OCI-LY3 (cell line): Measurements from ENCODE around the gene TRIO.

Experiments used
- H2AFZ ChIP-seq: fragments of 200-600, 300-600 bp; shearing (Covaris generic); 2 replicates; pipeline ENCODE4 v1.6.0; 2014; ENCODE audit warnings: antibody characterized with exemption, low read depth, low read length
- H3K27ac ChIP-seq: fragments of 200-600, 300-600 bp; sonication (generic); 2 replicates; pipeline ENCODE4 v1.5.1; 2014; ENCODE audit warnings: mild to moderate bottlenecking, low read length, moderate library complexity, mixed read lengths
- H3K27me3 ChIP-seq: fragments of 200-600, 300-600 bp; sonication (generic); 2 replicates; pipeline ENCODE4 v1.6.1; 2014; ENCODE audit warnings: low read depth, low read length, mixed read lengths
- H3K36me3 ChIP-seq: fragments of 200-600, 300-600 bp; sonication (generic); replicated peaks from 2 replicates; pipeline ENCODE3; 2014; ENCODE audit warnings: low read depth, low read length, mixed read lengths
- H3K4me1 ChIP-seq: fragments of 300-600, 200-600 bp; sonication (generic); 2 replicates; pipeline ENCODE4 v1.6.1; 2014; ENCODE audit warnings: low read length, mixed read lengths
- H3K4me2 ChIP-seq: fragments of 200-600, 300-600 bp; sonication (generic); 2 replicates; pipeline ENCODE4 v1.6.1; 2014; ENCODE audit warnings: low read length, mixed read lengths
- H3K4me3 ChIP-seq: fragments of 300-600, 200-600 bp; sonication (generic); 2 replicates; pipeline ENCODE4 v1.5.1; 2014; ENCODE audit warnings: antibody characterized with exemption, mild to moderate bottlenecking, low read length, moderate library complexity
- H3K79me2 ChIP-seq: fragments of 300-600, 200-600 bp; shearing (Covaris generic); 2 replicates; pipeline ENCODE4 v1.6.1; 2014; ENCODE audit warnings: mild to moderate bottlenecking, low read length, mixed read lengths
- H3K9ac ChIP-seq: fragments of 300-600, 200-600 bp; shearing (Covaris generic); 2 replicates; pipeline ENCODE4 v1.6.0; 2014; ENCODE audit warnings: mild to moderate bottlenecking, low read length, moderate library complexity
- H3K9me3 ChIP-seq: fragments of 200-600, 300-600 bp; shearing (Covaris generic); 2 replicates; pipeline ENCODE4 v1.6.1; 2014; ENCODE audit warnings: low read length, mixed read lengths; ENCODE audit not compliant: insufficient read depth
- H4K20me1 ChIP-seq: fragments of 200-600, 300-600 bp; sonication (generic); 2 replicates; pipeline ENCODE4 v1.6.1; 2016; ENCODE audit warnings: low read length, mixed read lengths; ENCODE audit not compliant: insufficient read depth
- CTCF ChIP-seq: fragments of 200-600, 300-600 bp; sonication (generic); IDR thresholded peaks from 2 replicates; pipeline ENCODE4 v1.5.1; 2014; ENCODE audit warnings: antibody characterized with exemption, low read length, low read depth
- EZH2phosphoT487 ChIP-seq: fragments of 200-600 bp; shearing (Covaris generic); IDR thresholded peaks from 2 replicates; pipeline ENCODE4 v1.6.1; 2018; ENCODE audit warnings: antibody characterized with exemption, mixed run types, low read depth

The TRIO gene

GRCh38 chr5:14143841-14144585 lies 871 bp downstream of the TRIO start:
- H3K4me3 ChIP-seq: no peak overlapping the region
- no peak overlapping the region for H3K27ac ChIP-seq

GRCh38 chr5:14144586-14145434 lies 1.7 kb downstream of the TRIO start:
- Histone ChIP-seq H3K9ac (no peak overlapping the region), H3K27me3 (no peaks in the 10 kb centered on the region), H3K36me3 (no peaks in the 10 kb centered on the region), H3K79me2 (no peaks in the 10 kb centered on the region), H3K27ac (no peak overlapping the region), H3K4me3 (no peak overlapping the region), H3K4me1 (peaks cover 9% of the 10 kb centered on the region; the same call in 1 of the 2 replicates), H3K9me3 (no peaks in the 10 kb centered on the region), H4K20me1 (no peaks in the 10 kb centered on the region), H3K4me2 (no peak overlapping the region), H2AFZ (no peak overlapping the region)
- no peak for TF ChIP-seq EZH2phosphoT487
- no peak for TF ChIP-seq CTCF

More at GRCh38 chr5:14143841-14144585, 871 bp downstream of the TRIO start:
- Histone ChIP-seq H2AFZ (no peak overlapping the region), H4K20me1 (no peaks in the 10 kb centered on the region), H3K36me3 (no peaks in the 10 kb centered on the region), H3K27me3 (no peaks in the 10 kb centered on the region), H3K79me2 (no peaks in the 10 kb centered on the region), H3K9ac (no peak overlapping the region), H3K4me1 (peaks cover 1% of the 10 kb centered on the region; the same call in 1 of the 2 replicates), H3K4me2 (no peak overlapping the region), H3K9me3 (no peaks in the 10 kb centered on the region)
- TF ChIP-seq CTCF (no peak), EZH2phosphoT487 (no peak)

GRCh38 chr5:14145435-14146334 lies 2.5 kb downstream of the TRIO start:
- no peaks in the 10 kb centered on the region for H3K27me3 ChIP-seq
- H2AFZ ChIP-seq: no peak overlapping the region
- no peak overlapping the region for H3K4me3 ChIP-seq
- H3K27ac ChIP-seq: no peak overlapping the region
- H3K9me3 ChIP-seq: no peaks in the 10 kb centered on the region
- TF ChIP-seq CTCF (no peak), EZH2phosphoT487 (no peak)
- peaks cover 10% of the 10 kb centered on the region; the same call in 1 of the 2 replicates for H3K4me1 ChIP-seq
- no peak overlapping the region for H3K4me2 ChIP-seq
- no peak overlapping the region for H3K9ac ChIP-seq
- no peaks in the 10 kb centered on the region for H3K36me3 ChIP-seq
- H3K79me2 ChIP-seq: no peaks in the 10 kb centered on the region
- no peaks in the 10 kb centered on the region for H4K20me1 ChIP-seq
